HG03039 (cell line): ENCODE measurements around the gene PCP2.

Experiments
- ATAC-seq: cut with Tn5 transposase; IDR thresholded peaks from one replicate; pipeline ENCODE4 v1.9.1; 2021; ENCODE audit warnings: mild to moderate bottlenecking, moderate library complexity; ENCODE audit not compliant: unreplicated experiment

Gene PCP2

GRCh38 chr19:7620442-7621412 lies 12.8 kb downstream of the PCP2 start:
- no peak for ATAC-seq

GRCh38 chr19:7619671-7620441 lies 13.7 kb downstream of the PCP2 start:
- no peak for ATAC-seq

DNA sequence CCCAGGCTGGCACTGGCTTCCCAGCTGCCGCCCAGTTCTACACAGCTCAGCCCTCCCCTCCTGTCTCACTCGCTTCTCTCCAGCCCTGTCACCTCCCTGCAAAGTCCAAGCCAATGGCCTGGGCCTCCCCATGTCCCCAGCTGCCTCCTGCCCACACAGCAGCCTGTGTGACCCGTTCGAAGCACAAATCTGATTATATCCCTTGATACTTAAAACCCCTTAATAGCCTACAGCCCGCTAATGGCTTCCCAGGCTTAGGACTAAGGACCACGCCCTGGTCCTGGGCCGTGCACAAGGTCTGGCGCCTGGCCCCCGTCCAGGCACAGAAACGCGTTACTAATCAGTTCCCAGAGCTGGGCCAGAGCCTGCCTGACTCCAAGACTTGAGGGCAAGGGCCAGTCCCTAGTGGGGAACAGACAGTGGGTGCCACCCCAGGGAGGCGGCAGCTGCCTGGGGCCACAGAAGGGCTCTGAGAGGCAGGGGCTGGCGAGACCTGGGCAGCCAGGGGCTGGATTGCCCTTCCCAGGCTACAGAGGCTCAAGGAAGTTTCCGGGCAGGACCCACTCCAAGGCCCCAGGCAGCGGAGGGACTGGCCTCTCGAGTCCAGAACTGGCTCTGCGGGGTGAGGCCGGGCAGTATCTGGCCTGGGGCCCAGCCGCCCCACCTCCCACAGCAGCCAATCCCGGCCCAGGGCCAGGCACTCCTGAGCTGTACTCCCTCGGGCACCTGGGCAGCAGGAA lies 14.6 kb downstream of the PCP2 start:
- no peak for ATAC-seq

DNA sequence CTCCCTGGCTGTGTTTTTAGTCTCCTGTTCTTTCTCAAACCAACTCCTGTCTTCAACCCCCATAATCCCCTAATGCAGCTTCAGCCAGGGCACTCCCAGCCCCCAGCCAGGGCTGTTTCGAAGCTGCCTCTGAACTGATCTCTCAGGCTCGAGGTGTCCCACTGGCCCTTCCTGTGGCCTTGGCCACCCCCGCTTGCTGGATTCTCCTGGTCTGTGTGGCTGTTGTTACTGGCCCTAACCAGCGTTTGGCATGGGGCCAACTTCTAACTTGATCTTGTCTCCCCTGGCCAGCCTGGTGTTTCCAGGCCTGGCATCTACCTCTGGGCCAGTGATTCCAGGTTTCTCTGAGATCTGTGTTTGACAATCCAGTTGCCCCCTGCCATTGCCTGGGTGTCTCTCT lies 15.2 kb downstream of the PCP2 start:
- no peak for ATAC-seq

- ATAC-seq = no peak
These were observed 15.8 kb downstream of the PCP2 start for GRCh38 chr19:7617735-7618134.

DNA sequence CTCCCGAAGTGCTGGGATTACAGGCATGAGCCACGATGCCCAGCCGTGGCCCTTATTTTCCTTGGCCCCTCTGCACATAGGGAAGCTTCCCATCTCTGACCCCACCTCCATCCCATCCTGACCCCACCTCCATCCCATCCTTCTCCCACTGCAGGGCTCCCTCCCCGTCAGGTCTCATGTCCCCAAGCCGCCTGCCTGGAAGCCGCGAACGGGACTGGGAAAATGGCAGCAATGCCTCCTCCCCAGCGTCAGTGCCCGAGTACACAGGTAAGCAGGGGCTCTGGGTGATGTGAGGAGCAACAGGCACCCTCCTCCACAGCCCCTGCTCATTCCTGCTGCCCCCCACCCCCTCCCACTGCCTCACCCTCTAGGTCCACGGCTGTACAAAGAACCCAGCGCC lies 16.3 kb downstream of the PCP2 start:
- ATAC-seq = no peak

GRCh38 chr19:7614859-7615741 lies 18.4 kb downstream of the PCP2 start:
- ATAC-seq = no peak

GRCh38 chr19:7612282-7613274 lies 20.9 kb downstream of the PCP2 start:
- ATAC-seq = no peak

- ATAC-seq = no peak
These were observed 21.8 kb downstream of the PCP2 start for GRCh38 chr19:7611541-7612279.

DNA sequence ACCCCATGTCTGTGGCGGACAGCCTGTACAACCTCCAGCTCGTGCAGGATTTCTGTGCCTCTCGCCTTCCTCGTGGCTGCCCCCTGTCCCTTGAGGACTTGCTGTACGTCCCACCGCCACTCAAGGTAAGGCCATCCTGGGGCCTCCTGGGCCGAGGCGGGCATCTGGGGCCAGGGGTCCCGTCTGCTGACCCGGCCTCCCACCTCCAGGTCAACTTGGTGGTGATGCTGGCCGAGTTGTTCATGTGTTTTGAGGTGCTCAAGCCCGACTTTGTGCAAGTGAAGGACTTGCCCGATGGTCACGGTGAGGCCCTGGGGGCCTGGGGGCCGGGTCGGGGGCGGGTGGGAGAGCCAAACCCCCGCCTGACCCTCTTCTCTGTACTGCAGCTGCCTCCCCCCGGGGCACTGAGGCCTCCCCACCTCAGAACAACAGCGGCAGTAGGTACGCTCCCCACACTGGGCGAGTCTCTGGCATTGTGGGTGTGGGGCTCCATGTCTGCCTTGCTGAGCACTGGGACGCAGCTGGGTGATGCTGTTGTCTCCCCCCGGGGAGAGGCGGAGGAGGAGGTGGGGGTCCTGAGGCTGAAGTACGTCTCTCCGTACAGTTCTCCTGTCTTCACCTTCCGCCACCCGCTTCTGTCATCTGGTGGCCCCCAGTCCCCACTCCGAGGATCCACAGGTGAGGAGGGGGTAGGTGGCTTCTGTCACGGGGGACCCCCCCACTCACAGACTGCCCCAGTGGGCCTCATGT lies 22.9 kb downstream of the PCP2 start:
- ATAC-seq = no peak

GRCh38 chr19:7607874-7608560 lies 25.5 kb downstream of the PCP2 start:
- no peak for ATAC-seq

- no peak for ATAC-seq
These were observed 26.2 kb downstream of the PCP2 start for GRCh38 chr19:7607212-7607873.

GRCh38 chr19:7606289-7606688 lies 27.2 kb downstream of the PCP2 start:
- ATAC-seq = no peak

- no peak for ATAC-seq
These were observed 27.9 kb downstream of the PCP2 start for GRCh38 chr19:7605490-7606222.

DNA sequence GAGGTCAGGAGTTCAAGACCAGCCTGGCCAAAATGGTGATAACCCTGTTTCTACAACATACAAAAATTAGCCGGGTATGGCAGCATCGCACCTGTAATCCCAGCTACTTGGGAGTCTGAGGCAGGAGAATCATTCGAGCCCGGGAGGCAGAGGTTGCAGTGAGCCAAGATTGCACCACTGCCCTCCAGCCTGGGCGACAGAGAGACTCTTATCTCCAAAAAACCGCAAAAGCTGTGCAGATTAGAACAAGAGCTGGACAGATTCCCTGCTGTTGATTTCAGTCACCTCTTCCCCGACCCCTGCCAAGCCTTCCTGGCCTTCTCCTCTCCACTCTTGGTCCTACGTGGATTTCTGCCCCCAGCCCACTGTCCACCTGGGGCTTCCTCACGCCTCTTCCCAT lies 29.6 kb downstream of the PCP2 start:
- ATAC-seq = no peak

GRCh38 chr19:7602935-7603497 lies 30.5 kb downstream of the PCP2 start:
- ATAC-seq = no peak
